ENCODE measurements around the gene TRIM71.
"Not testable (repeated sequence)": the region's sequence is repeated elsewhere in the genome, so short reads cannot be mapped to it uniquely, and the experiment has no call there.

The TRIM71 gene

DNA sequence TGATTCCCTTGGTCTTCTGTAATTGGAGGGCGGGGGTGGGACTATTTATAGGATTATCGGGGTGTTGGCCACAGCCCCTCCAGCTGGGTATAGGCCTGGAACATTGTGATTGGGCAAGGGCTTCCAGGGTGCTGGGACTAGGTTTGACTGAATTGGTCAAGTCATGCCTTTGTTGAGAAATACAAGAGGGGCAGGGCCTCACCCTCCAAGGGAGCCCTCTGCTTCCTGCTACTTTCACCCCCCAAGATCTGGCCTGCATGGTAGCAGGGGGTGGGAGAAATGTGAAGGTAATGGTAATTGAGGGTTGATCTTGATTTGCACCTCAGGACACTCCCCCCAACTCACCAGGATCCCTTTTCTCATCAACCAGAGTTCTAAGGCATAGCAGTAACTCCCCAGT is 25.2 kb downstream of the TRIM71 start:
- no peak for DNase-seq (ENCODE audit: low read depth)

DNA sequence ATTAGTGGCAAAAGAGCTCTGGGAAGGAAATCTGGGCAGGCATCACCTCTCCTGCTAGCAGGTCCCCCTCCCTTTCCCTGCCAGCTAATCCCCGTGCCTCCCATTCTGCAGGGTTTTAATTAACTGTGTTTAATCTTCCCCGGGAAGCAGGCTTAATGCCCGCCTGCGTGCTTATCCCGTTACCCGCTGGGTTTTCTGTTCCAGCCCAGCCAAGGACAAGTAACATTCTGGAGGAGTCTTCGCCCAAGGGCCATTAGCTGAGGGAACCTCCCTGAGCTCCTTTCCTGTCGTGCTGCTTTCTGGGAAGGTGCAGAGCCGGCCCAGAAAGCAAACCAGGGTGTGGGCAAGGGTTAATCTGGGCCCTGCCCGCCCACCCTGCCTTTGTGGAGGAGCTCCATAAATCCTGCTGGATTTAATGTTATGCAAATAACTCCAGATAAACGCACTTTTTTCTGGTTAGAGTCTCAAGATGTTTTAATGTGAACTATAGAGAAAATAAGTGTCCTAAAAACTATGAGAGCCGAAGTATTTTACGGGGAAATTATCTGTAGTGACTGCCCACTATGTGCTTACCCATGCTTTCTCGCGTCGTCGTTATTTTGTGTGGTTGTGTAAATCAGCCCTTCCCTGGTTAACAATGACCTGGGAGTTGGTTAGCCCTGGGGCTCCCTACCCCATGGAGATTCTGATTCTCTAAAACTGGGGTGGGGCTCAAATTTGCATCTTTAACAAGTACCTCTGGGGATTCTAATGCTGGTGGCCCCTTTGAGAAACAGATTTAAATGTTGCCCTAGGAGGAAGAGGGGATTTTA is 25.9 kb downstream of the TRIM71 start:
- DNase-seq (ENCODE audit: low read depth): no peak

DNA sequence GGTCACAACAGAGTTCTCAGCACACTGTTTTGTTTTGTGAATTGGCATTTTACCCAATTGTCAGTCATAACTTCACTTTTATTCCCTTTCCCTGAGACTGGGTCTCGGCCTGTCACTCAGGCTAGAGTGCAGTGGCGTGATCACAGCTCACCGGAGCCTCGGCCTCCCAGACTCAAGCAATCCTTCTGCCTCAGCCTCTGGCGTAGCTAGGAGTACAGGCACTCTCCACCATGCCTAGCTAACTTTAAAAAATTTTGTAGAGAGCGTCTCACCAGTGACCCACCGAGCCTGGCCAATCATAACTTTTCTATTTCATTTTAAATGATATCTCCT is 26.5 kb downstream of the TRIM71 start:
- no peak for DNase-seq (ENCODE audit: low read depth)

DNA sequence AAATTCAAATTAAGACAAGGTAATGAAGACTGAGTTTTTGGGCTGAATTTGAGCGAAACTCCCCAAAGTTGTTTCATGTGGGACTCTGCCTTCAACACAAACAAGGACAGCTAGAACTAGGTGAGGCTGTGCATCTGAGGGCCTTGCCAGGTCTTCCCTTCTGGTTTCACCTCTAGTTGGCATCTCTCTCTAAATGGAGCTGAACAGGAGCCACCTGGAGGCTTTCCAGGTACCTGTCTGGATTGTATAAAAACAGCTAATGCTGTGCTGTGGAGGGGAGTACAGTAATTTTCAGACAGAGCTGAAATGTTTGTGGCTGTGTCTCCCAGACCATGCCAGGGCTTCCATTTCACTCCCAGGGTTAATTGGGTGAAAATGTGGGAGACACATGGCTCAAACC is 27.1 kb downstream of the TRIM71 start:
- no peak for DNase-seq (ENCODE audit: low read depth)

DNA sequence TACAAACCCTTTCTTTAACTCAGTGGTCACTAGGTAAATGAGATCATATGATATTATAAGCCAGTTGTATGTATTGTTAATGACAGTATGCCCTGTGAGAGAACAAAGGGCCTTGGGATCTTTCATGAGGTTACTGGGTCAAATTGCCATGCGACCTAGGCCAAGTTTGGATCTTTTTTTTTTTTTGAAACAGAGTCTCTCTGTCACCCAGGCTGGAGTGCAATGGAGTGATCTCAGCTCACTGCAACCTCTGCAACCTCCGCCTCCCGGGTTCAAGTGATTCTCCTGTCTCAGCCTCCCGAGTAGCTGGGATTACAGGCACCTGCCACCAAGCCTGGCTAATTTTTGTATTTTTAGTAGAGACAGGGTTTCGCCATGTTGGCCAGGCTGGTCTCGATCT is 27.7 kb downstream of the TRIM71 start:
- DNase-seq (ENCODE audit: low read depth): not testable (repeated sequence)

DNA sequence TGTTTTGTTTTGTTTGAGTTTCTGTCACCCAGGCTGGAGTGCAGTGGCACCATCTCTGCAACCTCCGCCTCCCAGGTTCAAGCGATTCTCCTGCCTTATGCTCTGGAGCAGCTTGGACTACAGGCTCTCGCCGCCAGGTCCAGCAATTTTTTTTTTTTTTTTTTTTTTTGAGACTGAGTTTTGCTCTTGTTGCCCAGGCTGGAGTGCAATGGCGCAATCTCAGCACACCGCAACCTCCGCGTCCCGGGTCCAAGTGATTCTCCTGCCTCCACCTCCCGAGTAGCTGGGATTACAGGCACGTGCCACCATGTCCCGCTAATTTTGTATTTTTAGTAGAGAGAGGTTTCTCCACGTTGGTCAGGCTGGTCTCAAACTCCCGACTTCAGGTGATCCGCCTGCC is 29.2 kb downstream of the TRIM71 start:
- DNase-seq (ENCODE audit: low read depth): not testable (repeated sequence)

DNA sequence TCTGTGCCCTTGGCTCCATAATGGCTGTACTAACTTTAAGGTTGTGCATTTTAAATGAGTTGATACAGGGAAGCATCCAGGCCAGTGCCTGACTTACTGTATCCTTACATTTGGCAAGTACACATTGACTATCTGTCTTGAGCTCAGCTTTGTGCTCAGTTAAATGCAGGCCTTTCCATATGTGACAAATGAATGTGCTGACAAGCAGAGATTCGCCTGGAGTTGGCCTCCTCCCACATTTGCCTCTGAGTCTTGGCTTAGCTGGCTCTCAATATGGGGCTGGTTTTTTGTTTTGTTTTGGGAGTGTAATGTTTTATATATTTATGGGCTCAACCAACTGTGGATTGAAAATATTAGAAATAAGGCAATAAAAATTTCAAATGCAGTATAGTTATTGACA is 29.7 kb downstream of the TRIM71 start:
- DNase-seq (ENCODE audit: low read depth): no peak

DNA sequence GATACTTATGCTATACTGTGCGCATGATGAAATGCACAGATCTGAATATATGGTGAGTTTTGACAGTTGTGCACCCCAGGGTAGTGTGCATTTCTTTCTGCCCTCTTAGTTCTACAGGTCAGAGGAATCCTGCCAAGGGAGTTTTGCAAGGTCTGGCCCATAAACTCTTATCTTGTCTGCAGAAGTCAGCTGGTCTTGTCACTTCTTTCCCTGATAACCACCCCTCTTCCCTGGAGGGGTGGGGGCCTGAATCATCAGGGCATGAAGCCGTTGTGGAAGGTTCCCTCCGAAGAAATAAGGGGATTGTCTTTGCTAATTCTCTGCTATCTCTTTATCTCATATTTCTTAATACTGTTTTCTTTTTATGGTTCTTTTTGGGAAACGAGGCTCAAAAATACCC is 30.4 kb downstream of the TRIM71 start:
- DNase-seq (ENCODE audit: low read depth): no peak

DNA sequence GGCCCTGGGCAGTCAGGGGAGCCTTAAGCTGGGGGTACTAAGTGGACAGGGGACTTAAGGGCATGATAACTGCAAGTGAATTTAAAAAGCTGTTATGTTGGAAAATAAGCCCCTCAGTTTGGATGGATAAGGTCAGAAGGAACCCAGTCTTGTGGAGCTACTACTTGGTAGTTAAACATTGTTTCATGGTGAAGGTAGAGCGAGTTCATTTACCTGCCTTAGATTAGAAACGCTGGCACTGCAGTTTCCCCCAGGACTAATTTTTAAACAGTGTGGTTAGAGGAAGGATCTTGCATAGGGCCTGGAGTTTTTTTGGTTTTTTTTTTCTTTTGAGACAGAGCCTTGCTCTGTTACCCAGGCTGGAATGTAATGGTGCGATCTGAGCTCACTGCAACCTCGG is 31.2 kb downstream of the TRIM71 start:
- DNase-seq (ENCODE audit: low read depth): no peak

DNA sequence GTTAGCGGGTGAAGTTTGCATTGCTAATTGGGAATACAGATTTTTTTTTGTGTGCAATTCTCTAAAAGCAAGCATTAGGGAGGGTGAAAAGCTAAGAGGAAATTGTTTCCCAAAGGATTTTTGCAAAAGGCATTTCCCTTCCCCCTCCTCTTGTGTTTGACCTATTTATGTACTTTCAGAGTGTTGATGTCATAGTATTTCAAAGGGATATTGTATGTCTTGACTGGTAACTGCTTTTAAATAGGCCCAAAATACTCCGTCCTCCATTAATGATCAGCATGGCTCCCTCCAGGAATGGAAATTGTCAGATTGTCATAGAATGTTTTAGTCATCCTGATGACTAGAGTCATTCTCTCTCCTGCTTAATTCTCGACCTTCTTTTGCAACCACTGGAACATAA is 32.4 kb downstream of the TRIM71 start:
- no peak for DNase-seq (ENCODE audit: low read depth)

DNA sequence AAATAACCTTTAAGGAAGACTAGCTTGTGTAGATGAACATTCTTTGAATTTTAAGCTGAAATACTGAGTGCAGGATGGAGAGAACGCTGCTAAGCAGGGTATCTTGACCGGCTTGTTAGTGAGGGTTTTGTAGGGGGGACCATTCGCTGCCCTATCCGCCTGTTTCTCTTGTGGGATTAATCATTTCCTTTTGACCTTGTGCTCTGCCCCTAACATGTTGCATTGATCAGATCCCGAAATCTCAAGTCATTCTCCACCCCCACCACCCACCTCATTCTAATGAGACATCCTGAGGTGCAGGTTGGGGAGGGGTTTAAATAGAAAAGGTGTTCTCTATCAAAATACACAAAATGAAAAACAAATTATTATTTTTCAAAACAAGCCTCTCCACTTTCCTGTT is 32.8 kb downstream of the TRIM71 start:
- DNase-seq (ENCODE audit: low read depth): no peak

DNA sequence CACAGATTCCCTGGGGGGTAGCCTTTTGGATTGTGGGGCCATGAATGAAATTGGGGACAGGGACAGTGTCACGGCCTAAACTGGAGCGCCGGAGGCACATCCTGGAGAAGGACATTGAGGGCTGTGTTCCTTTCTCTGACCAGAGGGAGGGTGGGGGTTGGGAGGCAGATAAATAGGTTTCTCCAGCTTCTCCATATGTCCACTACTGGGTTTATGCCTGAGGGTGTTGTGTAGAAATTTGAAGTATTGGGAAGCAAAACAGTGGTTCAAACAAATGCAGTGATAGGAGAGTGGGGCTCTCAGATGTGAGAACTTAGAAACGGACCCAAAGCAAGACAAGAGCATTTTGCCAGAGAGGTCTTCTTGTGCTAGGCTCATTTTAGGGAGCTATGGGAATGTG is 34.3 kb downstream of the TRIM71 start:
- no peak for DNase-seq (ENCODE audit: low read depth)

DNA sequence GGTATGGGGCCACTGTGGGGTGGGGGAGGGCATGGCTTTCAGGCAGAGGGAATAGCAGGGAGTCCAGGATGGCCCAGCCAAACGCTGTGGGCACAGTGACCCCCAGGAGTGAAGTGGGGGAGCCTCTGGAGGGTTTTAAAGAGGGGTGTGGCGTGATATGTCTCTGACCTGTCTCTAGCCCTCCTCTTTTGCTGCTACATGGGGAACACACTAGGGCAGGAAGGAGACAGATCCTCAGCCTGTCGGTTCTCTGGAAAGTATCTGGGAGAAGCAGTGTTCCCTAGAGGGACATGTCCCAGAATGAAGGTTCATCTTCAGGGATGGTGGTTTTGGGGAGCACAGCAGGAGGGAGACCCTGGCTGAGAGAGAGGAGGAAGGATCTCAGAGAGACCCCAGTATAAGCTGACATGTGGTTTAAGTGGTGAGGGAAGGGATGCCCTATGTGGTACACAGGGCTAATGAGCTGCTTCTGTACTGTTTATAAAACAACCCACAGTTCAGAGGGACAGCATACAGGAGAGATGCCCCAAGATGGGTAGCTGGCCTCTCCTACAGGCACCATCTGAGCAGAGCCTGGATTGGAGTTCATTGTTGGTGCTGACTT is 37.7 kb downstream of the TRIM71 start:
- DNase-seq (ENCODE audit: low read depth): no peak

DNA sequence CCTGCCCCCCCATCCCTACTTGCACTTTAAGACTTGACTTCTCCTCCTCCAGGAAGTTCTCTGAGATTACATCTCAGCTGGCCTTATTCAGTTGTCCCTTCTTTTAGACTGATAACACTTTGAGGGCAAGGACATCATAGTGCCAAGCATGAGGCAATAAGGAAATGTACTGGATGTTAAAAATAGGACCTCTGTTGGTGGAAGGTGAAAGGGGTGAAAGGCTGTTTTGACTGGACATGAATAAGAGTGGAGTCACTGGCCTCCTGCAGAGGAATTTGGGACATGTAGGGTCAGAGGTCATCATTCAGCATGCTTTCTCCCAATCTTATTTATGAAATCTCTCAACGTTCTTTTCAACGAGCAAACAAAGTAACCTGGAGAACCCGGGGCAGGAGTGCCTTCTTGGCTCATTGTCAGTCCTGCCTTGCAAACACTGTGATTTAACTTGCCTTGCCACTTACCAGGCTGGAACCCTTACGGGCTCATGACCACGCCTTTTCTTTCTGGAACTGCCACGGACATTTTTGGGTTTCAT is 38.6 kb downstream of the TRIM71 start:
- DNase-seq (ENCODE audit: low read depth): peak; percentile 18

DNA sequence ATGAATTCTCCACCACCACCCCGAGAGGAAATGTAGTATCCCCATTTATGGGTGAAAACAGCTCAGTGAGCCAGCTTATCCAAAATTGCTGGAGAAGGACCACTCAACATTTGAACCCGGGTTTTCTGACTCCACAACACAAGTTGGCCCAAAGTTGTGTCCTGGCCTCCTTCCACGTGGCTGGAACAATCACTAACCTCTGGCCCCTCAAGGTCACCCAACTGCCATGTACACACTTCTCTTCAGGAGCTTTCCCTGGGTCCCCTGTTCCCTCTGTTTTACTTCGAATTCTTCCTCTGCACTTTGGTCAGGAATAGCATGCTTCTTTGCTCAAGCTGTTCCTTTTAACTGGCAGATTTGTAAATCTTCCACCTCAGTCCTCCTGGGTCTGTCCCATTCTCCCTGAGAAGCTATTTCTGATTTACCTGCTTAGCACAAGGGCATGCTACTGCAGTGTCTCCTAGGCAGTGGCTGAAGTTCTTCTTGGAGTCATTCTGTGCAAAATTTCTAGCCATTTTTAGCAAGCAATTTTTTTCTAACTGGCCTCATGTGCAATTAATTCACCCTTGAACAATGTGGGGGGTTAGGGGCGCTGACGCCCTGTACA is 39.2 kb downstream of the TRIM71 start:
- no peak for DNase-seq (ENCODE audit: low read depth)

DNA sequence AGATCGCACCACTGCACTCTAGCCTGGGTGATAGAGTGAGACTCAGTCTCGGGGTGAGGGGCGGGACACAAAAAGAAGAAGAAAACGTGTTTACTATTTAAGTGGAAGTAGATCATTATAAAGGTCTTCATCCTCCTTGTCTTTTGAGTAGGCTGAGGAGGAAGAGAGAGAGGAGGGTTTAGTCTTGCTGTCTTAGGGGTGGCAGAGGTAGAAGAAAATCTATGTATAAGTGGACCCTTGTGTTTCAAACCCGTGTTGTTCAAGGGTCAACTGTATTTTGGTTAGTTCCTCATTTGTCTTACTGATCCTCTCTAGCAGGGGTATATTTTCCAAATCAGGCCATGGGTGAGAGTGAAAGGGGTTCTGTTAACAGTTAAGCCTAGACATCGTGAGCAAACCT is 40.1 kb downstream of the TRIM71 start:
- no peak for DNase-seq (ENCODE audit: low read depth)

DNA sequence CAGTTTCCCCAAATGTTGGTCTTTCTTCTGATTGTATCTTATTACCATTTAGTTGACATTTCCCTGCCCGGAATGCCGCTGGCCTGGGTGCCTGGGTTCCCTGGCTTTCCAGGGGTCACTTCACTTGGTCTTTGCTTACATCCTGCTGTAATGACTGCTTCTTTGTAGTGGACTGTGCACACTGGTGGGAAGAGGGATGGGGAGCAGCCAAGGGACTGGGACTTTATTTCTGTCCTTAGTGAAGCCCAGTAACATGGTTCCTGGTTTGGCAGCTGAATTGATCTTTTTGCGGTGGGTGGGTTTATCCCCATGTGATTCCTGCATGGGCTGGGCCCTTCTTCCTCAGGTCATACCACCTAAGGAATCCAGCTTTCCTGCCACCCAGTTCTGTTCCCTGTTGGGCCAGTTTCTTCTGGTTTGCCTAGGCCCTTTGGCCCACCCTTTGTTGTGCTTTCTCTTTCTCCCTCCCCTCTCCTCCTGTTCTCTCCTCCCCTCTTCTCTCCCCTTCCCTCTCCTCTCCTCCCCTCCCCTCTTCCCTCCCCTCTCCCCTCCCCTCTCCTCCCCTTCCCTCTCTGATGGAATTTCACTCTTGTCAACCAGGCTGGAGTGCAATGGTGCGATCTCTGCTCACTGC is 41.9 kb downstream of the TRIM71 start:
- DNase-seq (ENCODE audit: low read depth): no peak

DNA sequence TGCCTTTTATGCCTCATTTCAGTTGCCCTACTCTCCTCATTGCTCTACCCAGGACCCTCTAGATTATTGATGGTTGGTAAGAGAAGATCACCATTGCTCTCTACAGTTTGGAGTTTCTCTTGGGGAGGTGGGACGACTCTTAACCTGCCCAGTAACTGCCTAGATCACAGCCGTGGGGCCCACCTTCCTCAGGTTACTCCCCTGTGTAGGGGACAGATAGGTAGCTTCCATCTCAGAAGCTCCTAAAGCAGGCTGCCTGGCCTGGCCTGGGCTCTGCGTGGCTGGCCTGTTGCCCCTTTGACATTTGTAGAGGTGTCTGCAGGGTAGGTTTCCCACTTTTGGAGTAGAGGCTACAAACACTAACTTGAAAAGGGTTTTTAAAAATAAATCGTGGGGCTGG is 42.7 kb downstream of the TRIM71 start:
- DNase-seq (ENCODE audit: low read depth): no peak

DNA sequence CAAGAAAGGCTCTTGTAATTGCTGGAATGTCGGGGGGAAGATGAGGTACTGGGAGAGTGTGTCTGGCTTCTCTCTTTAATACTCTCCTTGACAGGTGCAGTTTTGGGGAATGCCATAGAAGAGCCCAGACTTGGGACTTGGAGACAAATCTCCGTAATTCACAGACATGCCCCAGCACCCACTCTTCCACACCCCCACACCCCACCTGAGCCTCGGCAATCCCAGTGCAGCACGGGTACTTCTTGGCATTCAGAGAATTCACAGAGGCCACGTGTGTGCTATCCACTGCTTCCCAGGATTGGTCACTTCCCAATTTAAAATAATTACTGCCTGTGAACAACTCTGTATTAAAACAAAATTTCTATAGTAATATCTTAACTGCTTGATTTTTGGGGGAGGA is 43.9 kb downstream of the TRIM71 start:
- no peak for DNase-seq (ENCODE audit: low read depth)

DNA sequence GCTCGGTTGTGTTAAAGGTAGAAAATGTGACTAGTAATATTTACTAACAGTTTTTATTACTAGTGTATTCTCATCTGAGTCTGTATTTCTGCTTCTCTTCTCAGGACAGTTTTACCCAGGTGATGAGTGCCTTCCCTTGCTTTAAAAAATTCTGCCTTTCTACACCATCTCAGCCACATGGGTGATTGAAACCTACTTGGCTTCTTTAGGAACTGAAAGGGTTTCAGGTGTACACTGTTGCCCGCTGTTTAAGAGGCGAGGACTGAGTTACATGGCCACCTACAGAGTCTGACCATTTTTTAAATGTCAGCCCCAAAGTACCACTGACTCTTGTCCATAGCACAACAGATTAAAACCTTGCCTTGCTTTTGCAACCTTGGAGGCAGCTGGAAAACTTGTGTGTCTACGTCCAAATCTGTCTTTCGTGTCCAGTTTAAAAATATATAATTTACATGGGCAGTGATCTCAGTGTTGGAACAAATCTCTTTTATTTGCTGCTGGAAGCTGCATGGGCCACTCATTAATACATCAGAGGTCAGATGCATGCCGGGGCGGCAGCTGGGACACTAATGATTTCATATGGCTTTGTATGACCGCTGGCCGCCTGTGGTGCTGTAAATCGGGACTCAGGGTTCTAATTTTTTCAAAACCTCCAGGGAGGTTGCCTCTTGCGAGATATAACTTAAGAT is 44.6 kb downstream of the TRIM71 start:
- no peak for DNase-seq (ENCODE audit: low read depth)

DNA sequence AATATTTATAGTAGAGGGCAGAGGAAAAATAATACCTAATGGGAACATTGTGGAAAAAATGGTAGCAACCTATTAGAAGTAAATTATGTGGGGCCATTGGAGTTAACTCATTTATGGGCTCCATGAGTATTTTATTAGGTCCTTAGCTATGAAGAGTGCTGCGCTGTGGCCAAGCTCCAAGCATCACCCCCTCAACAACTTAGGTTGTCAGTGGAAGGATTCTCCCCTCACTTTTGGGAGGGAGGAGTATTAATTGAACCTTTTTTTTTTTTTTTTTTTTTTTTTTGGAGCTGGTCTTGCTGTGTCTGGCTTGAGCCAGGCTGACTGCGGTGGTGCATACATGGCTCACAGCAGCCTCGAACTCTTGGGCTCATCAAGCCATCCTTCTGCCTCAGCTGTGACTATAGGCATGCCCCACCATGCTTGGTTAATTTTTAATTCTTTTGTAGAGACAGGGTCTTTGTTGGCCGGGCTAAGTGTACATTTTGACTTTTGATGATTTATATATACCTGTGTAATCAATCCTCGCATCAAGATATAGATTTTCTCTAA is 45.2 kb downstream of the TRIM71 start:
- no peak for DNase-seq (ENCODE audit: low read depth)

DNA sequence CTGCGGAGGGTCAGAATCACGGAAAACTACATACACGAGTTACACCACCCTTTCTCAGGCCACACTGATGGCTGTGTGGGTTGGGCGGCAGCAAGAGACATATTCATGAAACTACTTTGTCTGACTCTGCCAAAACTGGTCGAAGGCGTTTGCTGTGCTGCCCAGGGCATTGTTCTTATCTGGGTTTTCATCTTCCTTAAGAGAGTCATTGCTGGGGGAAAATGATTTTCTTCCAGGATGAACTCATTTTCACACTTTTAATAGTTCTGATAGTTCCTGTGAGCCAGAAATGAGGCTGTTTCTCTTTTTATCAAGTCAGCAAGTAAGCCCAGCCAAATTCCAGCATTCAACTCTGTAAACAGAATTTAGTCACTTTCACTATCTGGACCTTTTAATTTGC is 47.6 kb downstream of the TRIM71 start:
- DNase-seq (ENCODE audit: low read depth): no peak
